Transverse colon (tissue), 3 donors: ENCODE measurements around the gene MYL4.

Source experiments
- POLR2A ChIP-seq: fragments of 450-650 bp; IDR thresholded peaks from one replicate; pipeline ENCODE4 v1.6.1; 2016; ENCODE audit warnings: antibody characterized with exemption, mild to moderate bottlenecking, moderate library complexity
- TF ChIP-seq, protein P1 (sequence below), 5 experiments: fragments of 200-600 bp in 3 of 5; fragments of 450-650 bp in 2 of 5; sonication (generic) in 3 of 5; IDR thresholded peaks; 1 replicate in 2 of 5; 2 replicates in 3 of 5; pipeline ENCODE4 v1.5.1; 2016 to 2017; ENCODE audit warnings: antibody characterized with exemption in 5 of 5, inconsistent platforms in 3 of 5, mild to moderate bottlenecking in 2 of 5, moderate library complexity in 1 of 5

DNA sequence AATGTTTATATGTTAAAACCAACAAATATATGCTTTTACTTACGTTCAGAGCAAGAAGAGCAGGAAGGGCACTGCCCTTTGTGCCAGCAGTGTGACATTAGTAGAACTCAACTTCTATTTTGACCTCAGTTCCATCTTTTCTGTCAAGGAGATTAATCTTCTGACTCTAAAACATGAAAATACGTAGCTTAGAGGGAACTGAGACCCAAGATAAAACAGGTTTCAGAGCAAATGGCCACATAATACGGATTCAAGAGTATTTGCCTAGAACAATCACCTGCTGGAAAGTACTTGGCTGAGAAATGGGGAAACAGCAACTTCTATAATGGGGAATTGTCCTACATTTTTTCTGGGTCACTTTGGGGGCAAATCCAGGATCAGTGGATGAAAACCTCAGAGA, 22.2 kb downstream of the MYL4 start:
- TF ChIP-seq, protein P1, sequence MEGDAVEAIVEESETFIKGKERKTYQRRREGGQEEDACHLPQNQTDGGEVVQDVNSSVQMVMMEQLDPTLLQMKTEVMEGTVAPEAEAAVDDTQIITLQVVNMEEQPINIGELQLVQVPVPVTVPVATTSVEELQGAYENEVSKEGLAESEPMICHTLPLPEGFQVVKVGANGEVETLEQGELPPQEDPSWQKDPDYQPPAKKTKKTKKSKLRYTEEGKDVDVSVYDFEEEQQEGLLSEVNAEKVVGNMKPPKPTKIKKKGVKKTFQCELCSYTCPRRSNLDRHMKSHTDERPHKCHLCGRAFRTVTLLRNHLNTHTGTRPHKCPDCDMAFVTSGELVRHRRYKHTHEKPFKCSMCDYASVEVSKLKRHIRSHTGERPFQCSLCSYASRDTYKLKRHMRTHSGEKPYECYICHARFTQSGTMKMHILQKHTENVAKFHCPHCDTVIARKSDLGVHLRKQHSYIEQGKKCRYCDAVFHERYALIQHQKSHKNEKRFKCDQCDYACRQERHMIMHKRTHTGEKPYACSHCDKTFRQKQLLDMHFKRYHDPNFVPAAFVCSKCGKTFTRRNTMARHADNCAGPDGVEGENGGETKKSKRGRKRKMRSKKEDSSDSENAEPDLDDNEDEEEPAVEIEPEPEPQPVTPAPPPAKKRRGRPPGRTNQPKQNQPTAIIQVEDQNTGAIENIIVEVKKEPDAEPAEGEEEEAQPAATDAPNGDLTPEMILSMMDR (IDR thresholded peaks at IDR 0.05): no peak
- TF ChIP-seq POLR2A: no peak
